KOPT-K1 (cell line): ENCODE results near the gene PEX19.

Experiments used
- H3K27ac ChIP-seq: fragments of 200-600 bp; sonication (generic); 2 replicates; pipeline ENCODE4 v1.5.1; 2016; ENCODE audit warnings: antibody characterized with exemption, mild to moderate bottlenecking, low read depth, low read length; ENCODE audit not compliant: poor library complexity, severe bottlenecking
- H3K36me3 ChIP-seq: fragments of 200-600 bp; sonication (generic); 2 replicates; pipeline ENCODE4 v1.5.1; 2017; ENCODE audit warnings: antibody characterized with exemption, mild to moderate bottlenecking, low read length, moderate library complexity; ENCODE audit not compliant: insufficient read depth
- H3K9me3 ChIP-seq: fragments of 200-600 bp; sonication (generic); 2 replicates; pipeline ENCODE4 v1.5.1; 2017; ENCODE audit warnings: antibody characterized with exemption, low read length, mild to moderate bottlenecking; ENCODE audit not compliant: insufficient read depth, poor library complexity, severe bottlenecking

Gene PEX19

GRCh38 chr1:160237558-160237957, 47.4 kb downstream of the PEX19 start:
- no peak overlapping the region for H3K27ac ChIP-seq
- H3K36me3 ChIP-seq: peaks cover 99% of the 10 kb centered on the region
- H3K9me3 ChIP-seq: no peaks in the 10 kb centered on the region

GRCh38 chr1:160236806-160237205, 48.1 kb downstream of the PEX19 start:
- Histone ChIP-seq H3K9me3 (no peaks in the 10 kb centered on the region), H3K27ac (no peak overlapping the region), H3K36me3 (peaks cover 99% of the 10 kb centered on the region)

GRCh38 chr1:160232911-160233310, 52.0 kb downstream of the PEX19 start:
- no peaks in the 10 kb centered on the region for H3K9me3 ChIP-seq
- peaks cover 99% of the 10 kb centered on the region for H3K36me3 ChIP-seq
- H3K27ac ChIP-seq: no peak overlapping the region

DNA sequence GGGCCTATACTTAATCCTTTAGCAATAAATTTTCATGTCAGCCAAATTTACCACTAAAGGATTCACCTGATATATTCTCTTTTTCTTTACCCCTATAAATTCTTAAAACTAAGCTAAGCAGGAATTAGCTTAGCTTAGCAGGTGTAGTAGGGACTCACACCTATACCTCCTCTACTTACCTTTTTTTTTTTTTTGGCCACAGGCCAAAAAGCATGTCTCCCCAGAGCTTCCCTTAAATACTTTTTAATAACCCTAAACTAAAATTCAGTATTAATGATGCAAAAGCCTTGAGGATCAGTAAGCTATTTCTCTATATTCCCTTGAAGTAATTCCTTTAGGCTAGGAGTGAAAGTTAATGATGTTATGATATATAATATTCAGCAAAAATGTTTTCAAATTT, 56.5 kb downstream of the PEX19 start:
- peaks cover 99% of the 10 kb centered on the region for H3K36me3 ChIP-seq
- no peaks in the 10 kb centered on the region for H3K9me3 ChIP-seq
- no peak overlapping the region for H3K27ac ChIP-seq

- Histone ChIP-seq H3K27ac (no peak overlapping the region), H3K9me3 (no peaks in the 10 kb centered on the region), H3K36me3 (peaks cover 99% of the 10 kb centered on the region)
These were observed 57.4 kb downstream of the PEX19 start for GRCh38 chr1:160227561-160227960.

DNA sequence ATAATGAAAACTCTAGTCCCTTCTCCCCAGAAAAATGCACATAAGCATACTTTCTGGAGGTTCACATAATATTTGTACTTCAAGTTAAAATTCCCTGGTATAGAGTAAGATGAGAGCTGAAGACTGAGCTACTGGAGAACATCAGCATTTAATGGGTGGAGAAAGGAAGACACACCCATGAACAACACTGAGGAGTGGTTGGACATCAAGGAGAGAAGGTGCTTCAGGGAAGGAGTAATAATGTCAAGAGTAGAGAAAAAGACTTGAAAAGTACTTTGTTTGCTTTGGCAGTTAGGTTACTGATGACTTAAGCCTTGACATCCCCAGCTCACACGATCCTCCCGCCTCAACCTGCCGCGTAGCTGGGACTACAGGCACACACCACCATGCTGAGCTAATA, 57.9 kb downstream of the PEX19 start:
- Histone ChIP-seq H3K36me3 (peaks cover 99% of the 10 kb centered on the region), H3K9me3 (no peaks in the 10 kb centered on the region)

More for the DNA sequence above, 57.9 kb downstream of the PEX19 start:
- H3K27ac ChIP-seq: no peak overlapping the region
